H1 (cell line): Measurements from ENCODE around the gene AIG1. TPM values are rescaled to one million over a fixed set of nuclear protein-coding genes. Genes with fewer than 3 reads are reported as not detected.
A peak's percentile ranks its signal among the peaks of the same experiment; 100 is the strongest.
"Not testable (repeated sequence)": the region's sequence is repeated elsewhere in the genome, so short reads cannot be mapped to it uniquely, and the experiment has no call there.

Source experiments
- CTCF ChIA-PET: fragments of 300-600 bp; sonication (Branson Sonifier 250); formaldehyde crosslinking; loops from one replicate; lab custom pipeline; 2021; ENCODE audit not compliant: partially characterized antibody; lab: Charles Lee
- POLR2A ChIA-PET: fragments of 300-600 bp; sonication (Branson Sonifier 250); formaldehyde crosslinking; loops from one replicate; lab custom pipeline; 2021; ENCODE audit warnings: inconsistent platforms; ENCODE audit not compliant: partially characterized antibody; lab: Charles Lee
- DNase-seq, 2 experiments: peaks; one replicate each; pipeline versions ENCODE4 v3.0.0 to v3.0.0-alpha.2; 2010 to 2022; ENCODE audit warnings: low spot score in 2 of 2, low read depth in 1 of 2, mixed read lengths in 1 of 2
- FAIRE-seq: peaks from 2 replicates; lab custom pipeline; 2011; peaks lifted over from hg19 to GRCh38; lab: Jason Lieb, UNC
- H2AFZ ChIP-seq: 2 replicates; pipeline ENCODE4 v1.8.1; 2012; ENCODE audit warnings: low read length, inconsistent platforms
- H2AK5ac ChIP-seq: 2 replicates; pipeline ENCODE4 v1.6.1; 2013; ENCODE audit warnings: low read depth, low read length
- H2BK120ac ChIP-seq: replicated peaks from 2 replicates; pipeline ENCODE3; 2013; ENCODE audit warnings: low read depth, low read length, inconsistent platforms
- H2BK12ac ChIP-seq: 2 replicates; pipeline ENCODE4 v1.6.1; 2013; ENCODE audit warnings: low read depth, low read length
- H2BK15ac ChIP-seq: 2 replicates; pipeline ENCODE4 v1.6.1; 2013; ENCODE audit warnings: low read length
- H2BK20ac ChIP-seq: 2 replicates; pipeline ENCODE4 v1.6.1; 2013; ENCODE audit warnings: low read length
- H2BK5ac ChIP-seq: 2 replicates; pipeline ENCODE4 v1.6.1; 2013; ENCODE audit warnings: low read depth, low read length
- H3K14ac ChIP-seq: 2 replicates; pipeline ENCODE4 v1.6.1; 2013; ENCODE audit warnings: inconsistent platforms; ENCODE audit not compliant: insufficient read length
- H3K18ac ChIP-seq: 2 replicates; pipeline ENCODE4 v1.6.1; 2013; ENCODE audit warnings: low read length; ENCODE audit errors: extremely low read depth
- H3K23ac ChIP-seq: 2 replicates; pipeline ENCODE4 v1.6.1; 2013; ENCODE audit warnings: inconsistent platforms; ENCODE audit not compliant: insufficient read length
- H3K23me2 ChIP-seq: 2 replicates; pipeline ENCODE4 v1.6.1; 2013; ENCODE audit warnings: low read depth, low read length
- H3K27ac ChIP-seq: 2 replicates; pipeline ENCODE4 v1.6.1; 2011; ENCODE audit warnings: low read depth, low read length, inconsistent platforms
- H3K27me3 ChIP-seq, 4 experiments: replicated peaks in 1 of 4; 1 replicate in 1 of 4; 2 replicates in 3 of 4; pipeline versions ENCODE4 v1.6.1 to v1.8.1; 2011 to 2013; ENCODE audit warnings: low read length in 3 of 4, mild to moderate bottlenecking in 3 of 4, inconsistent platforms in 2 of 4, mixed read lengths in 2 of 4, moderate library complexity in 1 of 4; ENCODE audit not compliant: control insufficient read depth in 3 of 4, insufficient read depth in 3 of 4; ENCODE audit errors: extremely low read depth in 1 of 4
- H3K36me3 ChIP-seq, 4 experiments: 2 replicates each; pipeline versions ENCODE4 v1.6.1 to v1.8.1; 2011 to 2013; ENCODE audit warnings: mild to moderate bottlenecking in 4 of 4, low read length in 3 of 4, moderate library complexity in 2 of 4, control low read depth in 1 of 4, inconsistent platforms in 1 of 4; ENCODE audit not compliant: insufficient read depth in 4 of 4, control insufficient read depth in 2 of 4
- H3K4ac ChIP-seq: replicated peaks from 2 replicates; pipeline ENCODE3; 2013; ENCODE audit warnings: low read length, low read depth, mixed read lengths, inconsistent platforms; ENCODE audit not compliant: insufficient read length
- H3K4me1 ChIP-seq, 4 experiments: replicated peaks in 1 of 4; 1 replicate in 1 of 4; 2 replicates in 3 of 4; pipeline versions ENCODE4 v1.6.1 to v1.8.1; 2011 to 2013; ENCODE audit warnings: low read length in 3 of 4, inconsistent platforms in 2 of 4, mixed read lengths in 1 of 4; ENCODE audit not compliant: insufficient read depth in 4 of 4, control insufficient read depth in 3 of 4
- H3K4me2 ChIP-seq, 2 experiments: 2 replicates each; pipeline versions ENCODE4 v1.6.1 to v1.8.1; 2011 to 2013; ENCODE audit warnings: low read depth in 2 of 2, low read length in 2 of 2, control low read depth in 1 of 2, inconsistent platforms in 1 of 2, mild to moderate bottlenecking in 1 of 2; ENCODE audit not compliant: insufficient read depth in 1 of 2
- H3K4me3 ChIP-seq, 4 experiments: fragments of 200-600, 300-600 bp in 1 of 4; sonication (generic), shearing (Covaris generic), sonication (Bioruptor Twin) in 1 of 4; 2 replicates each; pipeline versions ENCODE4 v1.5.1 to v1.8.1; 2011 to 2016; ENCODE audit warnings: low read length in 4 of 4, low read depth in 3 of 4, control low read depth in 2 of 4, inconsistent platforms in 2 of 4, mild to moderate bottlenecking in 2 of 4, mixed read lengths in 1 of 4, moderate library complexity in 1 of 4; ENCODE audit not compliant: insufficient read depth in 2 of 4; ENCODE audit errors: extremely low read depth in 1 of 4
- H3K56ac ChIP-seq: replicated peaks from 2 replicates; pipeline ENCODE3; 2013; ENCODE audit warnings: low read depth, mild to moderate bottlenecking, mixed read lengths, low read length, inconsistent platforms; ENCODE audit not compliant: insufficient read length
- H3K79me1 ChIP-seq: 2 replicates; pipeline ENCODE4 v1.6.1; 2013; ENCODE audit warnings: low read depth, low read length, control low read depth
- H3K79me2 ChIP-seq, 2 experiments: 2 replicates each; pipeline versions ENCODE4 v1.6.1 to v1.8.1; 2012 to 2013; ENCODE audit warnings: low read length in 2 of 2, mild to moderate bottlenecking in 2 of 2, inconsistent platforms in 1 of 2; ENCODE audit not compliant: insufficient read depth in 2 of 2, control insufficient read depth in 1 of 2
- H3K9ac ChIP-seq, 4 experiments: replicated peaks in 1 of 4; 1 replicate in 1 of 4; 2 replicates in 3 of 4; pipeline versions ENCODE4 v1.6.1 to v1.8.1; 2011 to 2013; ENCODE audit warnings: low read depth in 3 of 4, low read length in 3 of 4, control low read depth in 2 of 4, mild to moderate bottlenecking in 2 of 4, moderate library complexity in 2 of 4, inconsistent platforms in 1 of 4; ENCODE audit errors: extremely low read depth in 1 of 4
- H3K9me3 ChIP-seq, 2 experiments: 2 replicates each; pipeline versions ENCODE4 v1.6.1 to v1.8.1; 2012 to 2013; ENCODE audit warnings: mild to moderate bottlenecking in 2 of 2, moderate library complexity in 2 of 2, control low read depth in 1 of 2, inconsistent platforms in 1 of 2, low read depth in 1 of 2, low read length in 1 of 2, mixed read lengths in 1 of 2; ENCODE audit not compliant: insufficient read depth in 2 of 2
- H4K20me1 ChIP-seq, 2 experiments: replicated peaks in 1 of 2; 2 replicates each; pipeline versions ENCODE3 to v1.8.1; 2011 to 2013; ENCODE audit warnings: inconsistent platforms in 2 of 2, low read length in 2 of 2, mild to moderate bottlenecking in 1 of 2; ENCODE audit not compliant: insufficient read depth in 2 of 2, control insufficient read depth in 1 of 2
- H4K5ac ChIP-seq: 2 replicates; pipeline ENCODE4 v1.6.1; 2013; ENCODE audit warnings: low read length, low read depth, mixed read lengths, inconsistent platforms; ENCODE audit not compliant: insufficient read length
- H4K8ac ChIP-seq: 2 replicates; pipeline ENCODE4 v1.8.0; 2013; ENCODE audit warnings: mild to moderate bottlenecking, moderate library complexity, low read length, inconsistent platforms; ENCODE audit not compliant: insufficient read depth; ENCODE audit errors: extremely low read depth
- H4K91ac ChIP-seq: replicated peaks from 2 replicates; pipeline ENCODE3; 2013; ENCODE audit warnings: low read length, mixed read lengths, inconsistent platforms; ENCODE audit not compliant: insufficient read length
- WGBS, 2 experiments: shearing (Covaris generic) in 1 of 2; methylation state at CpG; one replicate each; pipeline versions ENCODE4 v1.1.6 to v1.1.7; 2013 to 2015; ENCODE audit warnings: low lambda C conversion rate in 2 of 2, mixed read lengths in 2 of 2, inconsistent platforms in 1 of 2, low coverage in 1 of 2, missing lambda C conversion rate in 1 of 2; ENCODE audit not compliant: insufficient replicate concordance in 2 of 2, insufficient coverage in 1 of 2, insufficient read length in 1 of 2; ENCODE audit errors: extremely low coverage in 1 of 2, missing lambda C conversion rate in 1 of 2; 5-methylcytosine and 5-hydroxymethylcytosine counted together
- polyA plus RNA-seq, 7 experiments: library from polyadenylated mRNA; depleted of rRNA in 3 of 7; stranded (reverse) in 5 of 7; unstranded in 2 of 7; fragments of >200 nt in 5 of 7; fragments of 200-250 nt in 2 of 7; gene quantifications; 1 replicate in 5 of 7; 2 replicates in 1 of 7; 4 replicates in 1 of 7; pipeline versions ENCODE4 v1.2.1 to v1.2.3, GENCODE V29; 2011 to 2013; ENCODE audit warnings: missing spikeins in 2 of 7, mixed read lengths in 2 of 7
- total RNA-seq: library from RNA; stranded (reverse); fragmentation: NEBNext Ultra II Directional; extraction: Animal tissue kit (Norgen Biotek cat#: 25700); gene quantifications from 2 replicates; pipeline ENCODE4 v1.2.1, GENCODE V29; 2021

AIG1 gene
- total and polyA plus RNA-seq, 2 of the 8 experiments (the other 6 are each of a cell fraction or from before 2014, with no cell fraction given), result 56.6 to 58.4 TPM

- H3K27me3 ChIP-seq, H3K23me2 ChIP-seq, H2AFZ ChIP-seq, H3K36me3 ChIP-seq, H4K5ac ChIP-seq, H3K9ac ChIP-seq, H3K4me3 ChIP-seq, H2BK20ac ChIP-seq, H2BK12ac ChIP-seq, H3K4me1 ChIP-seq, H3K18ac ChIP-seq, H2BK15ac ChIP-seq, CTCF ChIA-PET, H3K4me2 ChIP-seq, DNase-seq, H3K23ac ChIP-seq, H3K14ac ChIP-seq, H2AK5ac ChIP-seq, H3K9me3 ChIP-seq, H2BK5ac ChIP-seq, H3K27ac ChIP-seq, H3K79me1 ChIP-seq, POLR2A ChIA-PET, H3K56ac ChIP-seq, H4K20me1 ChIP-seq, H3K79me2 ChIP-seq, H3K4ac ChIP-seq, H2BK120ac ChIP-seq, FAIRE-seq, H4K8ac ChIP-seq, H4K91ac ChIP-seq: not testable (repeated sequence)
- WGBS, 2 experiments, result 96% methylated on average over 8 of the region's 8 CpGs; no CpG with 5 or more reads in 1 of the 2 experiments
Measured at GRCh38 chr6:143084019-143084418, 23.3 kb downstream of the AIG1 start.

GRCh38 chr6:143087335-143087734, 26.6 kb downstream of the AIG1 start:
- H3K79me1 ChIP-seq, H4K20me1 ChIP-seq, H3K9ac ChIP-seq, H3K9me3 ChIP-seq, H4K91ac ChIP-seq, H3K56ac ChIP-seq, H3K4me3 ChIP-seq, H3K27ac ChIP-seq, H2BK20ac ChIP-seq, H3K18ac ChIP-seq, H3K4me1 ChIP-seq, H3K36me3 ChIP-seq, CTCF ChIA-PET, H3K23ac ChIP-seq, H2AK5ac ChIP-seq, H2BK120ac ChIP-seq, H3K23me2 ChIP-seq, H2AFZ ChIP-seq, H3K14ac ChIP-seq, DNase-seq, H4K8ac ChIP-seq, H3K4ac ChIP-seq, H3K79me2 ChIP-seq, H2BK15ac ChIP-seq, FAIRE-seq, H4K5ac ChIP-seq, H3K27me3 ChIP-seq, H3K4me2 ChIP-seq, H2BK5ac ChIP-seq: not testable (repeated sequence)
- 96% methylated on average over 11 of the region's 11 CpGs; no CpG with 5 or more reads in 1 of the 2 experiments for whole genome bisulfite sequencing, 2 experiments
- POLR2A ChIA-PET, result interaction anchor here (0.7 kb wide), 1 partner anchor 19 kb away, joined by 3 read pairs; no protein-coding TSS in a partner anchor
- H2BK12ac ChIP-seq, result 0 out of 2 replicates have a peak overlapping the region, but pooled peaks have one; percentile 29
